GM12878 (cell line): ENCODE data around the gene RAB24. TPM values are rescaled to one million over a fixed set of nuclear protein-coding genes. Genes with fewer than 3 reads are reported as not detected.

Experiments
- BCL11A ChIP-seq: IDR thresholded peaks from 2 replicates; pipeline ENCODE4 v1.6.1; 2011; ENCODE audit warnings: low read depth, low read length
- CHD2 ChIP-seq: IDR thresholded peaks from 2 replicates; pipeline ENCODE4 v1.6.1; 2011; ENCODE audit warnings: low read depth, low read length, improper control_type of control experiment, borderline replicate concordance
- CREB1 ChIP-seq: IDR thresholded peaks from 2 replicates; pipeline ENCODE4 v1.6.1; 2012; ENCODE audit warnings: low read depth, mild to moderate bottlenecking, inconsistent platforms
- CREM ChIP-seq: IDR thresholded peaks from 2 replicates; pipeline ENCODE4 v1.6.1; 2014; ENCODE audit warnings: antibody characterized with exemption, low read depth
- EED ChIP-seq: sonication (generic); IDR thresholded peaks from 2 replicates; pipeline ENCODE4 v1.6.1; 2016; ENCODE audit warnings: antibody characterized with exemption, low read depth
- FOXM1 ChIP-seq: IDR thresholded peaks from 2 replicates; pipeline ENCODE4 v1.6.1; 2012; ENCODE audit warnings: low read depth, mild to moderate bottlenecking, inconsistent platforms, low read length, moderate library complexity
- GATAD2B ChIP-seq: fragments of 450-650 bp; conservative IDR thresholded peaks from 2 replicates; pipeline ENCODE4 v1.6.1; 2017; ENCODE audit warnings: low read depth, mild to moderate bottlenecking, moderate library complexity
- JUND ChIP-seq: IDR thresholded peaks from 2 replicates; pipeline ENCODE4 v1.6.1; 2012; ENCODE audit warnings: low read depth, mild to moderate bottlenecking, low read length, improper control_type of control experiment, moderate library complexity
- KDM1A ChIP-seq: fragments of 200-600 bp; sonication (generic); IDR thresholded peaks from 2 replicates; pipeline ENCODE4 v1.6.1; 2016; ENCODE audit warnings: borderline replicate concordance
- MTA2 ChIP-seq: fragments of 450-650 bp; IDR thresholded peaks from 2 replicates; pipeline ENCODE4 v1.6.1; 2016; ENCODE audit warnings: low read depth, mild to moderate bottlenecking, moderate library complexity
- MXI1 ChIP-seq: fragments of 150-350 bp; IDR thresholded peaks from 2 replicates; pipeline ENCODE4 v1.6.1; 2011; ENCODE audit warnings: low read depth, mild to moderate bottlenecking, inconsistent platforms, low read length, improper control_type of control experiment
- PAX5 ChIP-seq: IDR thresholded peaks from 2 replicates; pipeline ENCODE4 v1.6.1; 2011; ENCODE audit warnings: low read depth, low read length, borderline replicate concordance
- PRDM15 ChIP-seq: fragments of 450-650 bp; formaldehyde crosslinking; IDR thresholded peaks from 2 replicates; pipeline ENCODE4 v1.4.0; 2020; ENCODE audit warnings: mild to moderate bottlenecking, moderate library complexity
- RAD21 ChIP-seq: IDR thresholded peaks from 2 replicates; pipeline ENCODE4 v1.6.1; 2011; ENCODE audit warnings: mild to moderate bottlenecking, low read depth, low read length, moderate library complexity; ENCODE audit not compliant: insufficient read depth
- RB1 ChIP-seq: fragments of 450-650 bp; formaldehyde crosslinking; IDR thresholded peaks from 2 replicates; pipeline ENCODE4 v1.6.1; 2017; ENCODE audit warnings: mild to moderate bottlenecking, borderline replicate concordance
- SMAD1 ChIP-seq: fragments of 450-650 bp; IDR thresholded peaks from 2 replicates; pipeline ENCODE4 v1.6.1; 2018; ENCODE audit warnings: mild to moderate bottlenecking, low read depth; ENCODE audit not compliant: partially characterized antibody
- SMAD5 ChIP-seq: IDR thresholded peaks from 2 replicates; pipeline ENCODE4 v1.6.1; 2016; ENCODE audit warnings: antibody characterized with exemption, low read depth
- SP1 ChIP-seq: IDR thresholded peaks from one replicate; pipeline ENCODE4 v1.6.1; 2011; ENCODE audit warnings: low read depth, low read length
- STAT1 ChIP-seq: fragments of 450-650 bp; conservative IDR thresholded peaks from 2 replicates; pipeline ENCODE4 v1.6.1; 2014; ENCODE audit warnings: antibody characterized with exemption, mild to moderate bottlenecking
- TCF3 ChIP-seq: IDR thresholded peaks from 2 replicates; pipeline ENCODE4 v1.6.1; 2012; ENCODE audit warnings: low read depth, mild to moderate bottlenecking, low read length, borderline replicate concordance; ENCODE audit not compliant: insufficient read depth
- YBX1 ChIP-seq: fragments of 450-650 bp; IDR thresholded peaks from 2 replicates; pipeline ENCODE4 v1.6.1; 2016; ENCODE audit warnings: antibody characterized with exemption
- ZBTB33 ChIP-seq: fragments of 450-650 bp; IDR thresholded peaks from 2 replicates; pipeline ENCODE4 v1.6.1; 2017; ENCODE audit warnings: mild to moderate bottlenecking
- ZNF207 ChIP-seq: fragments of 450-650 bp; IDR thresholded peaks from 2 replicates; pipeline ENCODE4 v1.6.1; 2014; ENCODE audit warnings: antibody characterized with exemption, mild to moderate bottlenecking, borderline replicate concordance
- polyA plus RNA-seq, 11 experiments: library from polyadenylated mRNA; depleted of rRNA in 4 of 11; unstranded in 6 of 11; stranded (reverse) in 5 of 11; fragments of >200 nt; fragmentation: Nextera tagmentation in 4 of 11; fragmentation: Illumina TruSeq in 1 of 11; extraction: Ambion mirVana in 4 of 11; extraction: Trizol in 1 of 11; gene quantifications; 1 replicate in 1 of 11; 2 replicates in 10 of 11; pipeline versions ENCODE4 v1.2.1 to v1.2.3, GENCODE V29; 2011 to 2016; ENCODE audit warnings: inconsistent platforms in 2 of 11, missing spikeins in 2 of 11, low read depth in 1 of 11
- total RNA-seq, 4 experiments: library from RNA; depleted of rRNA in 3 of 4; stranded (reverse); fragments of >200 nt in 3 of 4; fragmentation: Illumina TruSeq in 1 of 4; extraction: Trizol in 1 of 4; gene quantifications; 2 replicates each; pipeline versions ENCODE4 v1.2.1 to v1.2.3, GENCODE V29; 2013 to 2021
- TF ChIP-seq, protein P1 (sequence below): fragments of 450-650 bp; IDR thresholded peaks from 2 replicates; pipeline ENCODE4 v1.6.1; 2017; ENCODE audit warnings: borderline replicate concordance
- TF ChIP-seq, protein P2 (sequence below): fragments of 450-650 bp; IDR thresholded peaks from 2 replicates; pipeline ENCODE4 v1.6.1; 2016; ENCODE audit warnings: mild to moderate bottlenecking

RAB24 gene
- total and polyA plus RNA-seq, 10 of the 15 experiments (the other 5 are each of a cell fraction or from before 2014, with no cell fraction given), result 8.0 to 44.4 (median 24.4) TPM

GRCh38 chr5:177300236-177300880, 3.2 kb downstream of the RAB24 start (continued):
- TF ChIP-seq PRDM15 (CRISPR knock-in tag), result no peak
- peak; percentile 73; the same call in 1 of the 2 replicates for TF ChIP-seq MXI1
- TF ChIP-seq SP1, result peak; percentile 33
- no peak for TF ChIP-seq SMAD5
- peak; percentile 72 for TF ChIP-seq MTA2
- peak; percentile 75 for TF ChIP-seq GATAD2B
- peak; percentile 19; the same call in 1 of the 2 replicates for TF ChIP-seq FOXM1
- TF ChIP-seq, protein P1, sequence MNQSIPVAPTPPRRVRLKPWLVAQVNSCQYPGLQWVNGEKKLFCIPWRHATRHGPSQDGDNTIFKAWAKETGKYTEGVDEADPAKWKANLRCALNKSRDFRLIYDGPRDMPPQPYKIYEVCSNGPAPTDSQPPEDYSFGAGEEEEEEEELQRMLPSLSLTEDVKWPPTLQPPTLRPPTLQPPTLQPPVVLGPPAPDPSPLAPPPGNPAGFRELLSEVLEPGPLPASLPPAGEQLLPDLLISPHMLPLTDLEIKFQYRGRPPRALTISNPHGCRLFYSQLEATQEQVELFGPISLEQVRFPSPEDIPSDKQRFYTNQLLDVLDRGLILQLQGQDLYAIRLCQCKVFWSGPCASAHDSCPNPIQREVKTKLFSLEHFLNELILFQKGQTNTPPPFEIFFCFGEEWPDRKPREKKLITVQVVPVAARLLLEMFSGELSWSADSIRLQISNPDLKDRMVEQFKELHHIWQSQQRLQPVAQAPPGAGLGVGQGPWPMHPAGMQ, result no peak
- no peak for TF ChIP-seq STAT1
- TF ChIP-seq JUND, result no peak
- peak; percentile 68; the same call in 1 of the 2 replicates for TF ChIP-seq CREB1
- peak; percentile 100 for TF ChIP-seq EED
- no peak for TF ChIP-seq ZBTB33
- TF ChIP-seq KDM1A, result no peak
- no peak for TF ChIP-seq RAD21
- peak; percentile 65 for TF ChIP-seq CREM
- TF ChIP-seq ZNF207, result 0 out of 2 replicates have a peak, but pooled peaks have one; percentile 30
- TF ChIP-seq PAX5, result peak; percentile 52; the same call in 1 of the 2 replicates
- TF ChIP-seq RB1, result no peak
- no peak for TF ChIP-seq TCF3
- TF ChIP-seq, protein P2, sequence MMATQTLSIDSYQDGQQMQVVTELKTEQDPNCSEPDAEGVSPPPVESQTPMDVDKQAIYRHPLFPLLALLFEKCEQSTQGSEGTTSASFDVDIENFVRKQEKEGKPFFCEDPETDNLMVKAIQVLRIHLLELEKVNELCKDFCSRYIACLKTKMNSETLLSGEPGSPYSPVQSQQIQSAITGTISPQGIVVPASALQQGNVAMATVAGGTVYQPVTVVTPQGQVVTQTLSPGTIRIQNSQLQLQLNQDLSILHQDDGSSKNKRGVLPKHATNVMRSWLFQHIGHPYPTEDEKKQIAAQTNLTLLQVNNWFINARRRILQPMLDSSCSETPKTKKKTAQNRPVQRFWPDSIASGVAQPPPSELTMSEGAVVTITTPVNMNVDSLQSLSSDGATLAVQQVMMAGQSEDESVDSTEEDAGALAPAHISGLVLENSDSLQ, result peak; percentile 92
- TF ChIP-seq YBX1, result no peak
- no peak for TF ChIP-seq CHD2
- no peak for TF ChIP-seq SMAD1
- TF ChIP-seq BCL11A, result peak; percentile 73
